Fibroblast of pulmonary artery (primary cell): Measurements from ENCODE around the gene ETFA.

ENCODE experiments used
- DNase-seq: peaks from one replicate; pipeline ENCODE4 v3.0.0-alpha.2; 2010; ENCODE audit warnings: low read depth
- H3K4me3 ChIP-seq: replicated peaks from 2 replicates; pipeline ENCODE4 v1.5.1; 2011; ENCODE audit warnings: low read depth, mild to moderate bottlenecking, control low read depth, low read length, moderate library complexity
- TF ChIP-seq, protein P1 (sequence below): IDR thresholded peaks from 2 replicates; pipeline ENCODE4 v1.5.1; 2011; ENCODE audit warnings: mild to moderate bottlenecking, control low read depth, low read length, inconsistent platforms; ENCODE audit errors: missing control alignments

The ETFA gene

DNA sequence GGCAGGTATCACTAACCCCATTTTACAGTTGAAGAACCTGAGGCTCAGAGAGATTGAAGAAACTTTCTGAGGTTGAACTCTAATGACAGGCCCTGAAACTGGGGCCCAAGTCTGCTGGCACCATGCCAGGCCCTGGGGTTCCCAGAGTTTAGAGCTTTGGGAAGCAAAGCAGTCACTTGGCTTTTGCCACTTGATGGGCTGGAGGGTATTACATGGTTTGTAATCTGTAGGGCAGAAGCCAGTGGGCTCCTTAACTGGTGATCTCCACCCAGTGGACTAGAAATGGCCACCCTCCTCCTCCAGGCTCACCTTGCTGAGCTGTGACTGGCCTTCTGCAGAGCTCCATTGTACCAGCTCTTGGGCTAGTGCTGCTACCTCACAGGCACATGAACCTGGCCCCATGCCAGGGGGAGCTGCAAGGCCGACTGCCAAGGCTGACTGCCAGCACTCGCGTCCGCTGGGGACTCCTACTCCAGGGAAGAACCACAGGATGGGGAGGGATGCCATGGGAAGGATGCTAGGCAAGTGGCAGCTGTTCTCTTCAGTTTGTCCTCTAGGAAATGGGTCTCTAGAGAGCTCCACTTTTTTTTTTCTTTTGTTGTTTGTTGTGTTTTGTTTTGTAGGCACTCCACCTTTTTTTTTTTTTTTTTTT lies 104.8 kb downstream of the ETFA start:
- no peak overlapping the region for H3K4me3 ChIP-seq
- TF ChIP-seq, protein P1, sequence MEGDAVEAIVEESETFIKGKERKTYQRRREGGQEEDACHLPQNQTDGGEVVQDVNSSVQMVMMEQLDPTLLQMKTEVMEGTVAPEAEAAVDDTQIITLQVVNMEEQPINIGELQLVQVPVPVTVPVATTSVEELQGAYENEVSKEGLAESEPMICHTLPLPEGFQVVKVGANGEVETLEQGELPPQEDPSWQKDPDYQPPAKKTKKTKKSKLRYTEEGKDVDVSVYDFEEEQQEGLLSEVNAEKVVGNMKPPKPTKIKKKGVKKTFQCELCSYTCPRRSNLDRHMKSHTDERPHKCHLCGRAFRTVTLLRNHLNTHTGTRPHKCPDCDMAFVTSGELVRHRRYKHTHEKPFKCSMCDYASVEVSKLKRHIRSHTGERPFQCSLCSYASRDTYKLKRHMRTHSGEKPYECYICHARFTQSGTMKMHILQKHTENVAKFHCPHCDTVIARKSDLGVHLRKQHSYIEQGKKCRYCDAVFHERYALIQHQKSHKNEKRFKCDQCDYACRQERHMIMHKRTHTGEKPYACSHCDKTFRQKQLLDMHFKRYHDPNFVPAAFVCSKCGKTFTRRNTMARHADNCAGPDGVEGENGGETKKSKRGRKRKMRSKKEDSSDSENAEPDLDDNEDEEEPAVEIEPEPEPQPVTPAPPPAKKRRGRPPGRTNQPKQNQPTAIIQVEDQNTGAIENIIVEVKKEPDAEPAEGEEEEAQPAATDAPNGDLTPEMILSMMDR = no peak

DNA sequence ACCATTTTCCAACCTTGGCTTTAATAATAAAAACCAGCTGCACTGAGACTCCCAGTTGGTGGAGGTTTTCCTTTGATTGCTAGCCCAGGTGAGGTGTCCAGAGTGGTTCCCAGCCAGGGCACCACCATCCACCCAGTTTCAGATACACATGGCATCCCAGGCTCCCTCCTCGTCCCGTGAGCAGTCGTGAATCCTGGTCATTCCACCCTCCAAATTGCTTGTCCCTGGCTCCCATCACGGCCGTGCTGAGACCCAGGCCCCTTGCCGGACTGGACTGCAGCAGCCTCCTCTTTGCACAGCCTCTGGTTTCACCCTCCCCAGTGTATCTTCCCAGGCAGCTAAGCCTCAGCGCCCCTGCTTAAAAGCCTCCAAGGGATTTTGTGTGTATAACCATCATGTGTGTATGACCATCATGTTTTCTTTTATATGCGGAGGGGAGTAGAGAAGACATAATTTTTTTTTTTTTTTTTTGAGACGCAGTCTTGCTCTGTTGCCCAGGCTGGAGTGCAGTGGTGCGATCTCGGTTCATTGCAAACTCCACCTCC lies 106.3 kb downstream of the ETFA start:
- DNase-seq = no peak
- TF ChIP-seq, protein P1 = no peak

More for the DNA sequence above, 104.8 kb downstream of the ETFA start:
- DNase-seq = peak; percentile 83

DNA sequence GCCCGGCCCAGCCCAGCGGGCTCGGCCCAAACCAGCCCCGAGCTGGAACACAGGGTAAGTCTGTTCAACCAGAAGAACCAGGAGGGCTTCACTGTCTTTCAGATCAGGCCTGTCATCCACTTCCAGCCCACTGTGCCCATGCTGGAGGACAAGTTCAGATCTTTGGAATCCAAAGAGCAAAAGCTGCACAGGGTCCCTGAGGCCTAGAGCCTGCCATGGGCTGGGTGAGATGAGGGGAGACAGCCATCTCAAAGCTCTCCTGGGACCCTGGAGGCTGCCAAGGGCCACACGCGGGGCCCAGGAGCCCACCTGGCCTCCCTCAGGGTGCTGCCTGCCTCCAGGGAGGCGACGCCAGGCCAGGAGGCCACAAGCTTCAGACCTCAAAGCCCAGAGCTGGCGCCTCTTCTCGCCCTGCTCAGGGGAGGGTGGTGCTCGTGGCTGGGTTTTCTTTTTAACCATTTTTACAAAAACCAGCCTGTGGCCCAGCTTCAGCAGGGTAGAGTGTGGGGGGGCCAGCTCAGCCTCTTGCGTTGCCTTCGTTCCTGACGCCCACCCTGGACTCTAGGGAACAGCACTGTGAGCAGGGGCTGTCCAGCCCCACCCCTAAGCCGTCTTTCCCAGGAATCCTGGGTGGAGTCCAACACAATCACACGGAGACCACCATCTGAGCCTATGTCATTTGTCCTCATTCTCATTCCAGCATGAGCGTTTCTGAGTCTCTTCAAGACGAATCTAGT lies 107.0 kb downstream of the ETFA start:
- no peak for DNase-seq
- no peak overlapping the region for H3K4me3 ChIP-seq
- TF ChIP-seq, protein P1 = no peak

More for the DNA sequence above, 106.3 kb downstream of the ETFA start:
- H3K4me3 ChIP-seq = no peak overlapping the region

DNA sequence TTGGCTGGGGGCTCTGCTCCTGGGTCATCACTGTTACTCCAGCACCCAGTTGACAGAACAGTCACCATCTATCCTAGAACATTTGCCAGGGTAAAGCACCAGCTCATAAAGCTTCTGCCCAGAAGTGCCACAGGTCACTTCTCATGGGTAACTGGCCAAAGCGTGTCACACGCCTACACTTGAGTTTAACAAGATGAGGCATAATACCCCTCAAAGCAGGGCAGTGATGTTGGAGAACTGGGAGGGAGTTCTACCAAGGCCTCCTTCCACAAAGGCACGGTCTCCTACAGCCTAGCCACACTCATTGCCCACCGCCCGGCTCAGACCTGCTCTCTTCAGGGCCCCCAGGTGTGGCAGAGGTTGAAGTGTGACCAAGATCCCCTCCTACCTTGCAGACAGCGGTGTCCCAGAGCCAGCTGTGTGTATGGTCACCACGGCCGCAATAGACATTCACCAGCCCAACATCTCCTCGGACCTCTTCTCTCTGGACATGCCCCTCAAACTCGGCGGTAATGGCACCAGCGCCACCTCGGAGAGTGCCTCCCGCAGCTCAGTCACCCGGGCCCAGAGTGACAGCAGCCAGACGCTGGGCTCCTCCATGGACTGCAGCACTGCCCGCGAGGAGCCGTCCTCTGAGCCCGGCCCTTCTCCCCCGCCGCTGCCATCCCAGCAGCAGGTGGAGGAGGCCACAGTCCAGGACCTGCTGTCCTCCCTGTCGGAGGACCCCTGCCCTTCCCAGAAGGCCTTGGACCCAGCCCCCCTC lies 107.7 kb downstream of the ETFA start:
- H3K4me3 ChIP-seq = no peak overlapping the region
- no peak for DNase-seq
- TF ChIP-seq, protein P1 = no peak

DNA sequence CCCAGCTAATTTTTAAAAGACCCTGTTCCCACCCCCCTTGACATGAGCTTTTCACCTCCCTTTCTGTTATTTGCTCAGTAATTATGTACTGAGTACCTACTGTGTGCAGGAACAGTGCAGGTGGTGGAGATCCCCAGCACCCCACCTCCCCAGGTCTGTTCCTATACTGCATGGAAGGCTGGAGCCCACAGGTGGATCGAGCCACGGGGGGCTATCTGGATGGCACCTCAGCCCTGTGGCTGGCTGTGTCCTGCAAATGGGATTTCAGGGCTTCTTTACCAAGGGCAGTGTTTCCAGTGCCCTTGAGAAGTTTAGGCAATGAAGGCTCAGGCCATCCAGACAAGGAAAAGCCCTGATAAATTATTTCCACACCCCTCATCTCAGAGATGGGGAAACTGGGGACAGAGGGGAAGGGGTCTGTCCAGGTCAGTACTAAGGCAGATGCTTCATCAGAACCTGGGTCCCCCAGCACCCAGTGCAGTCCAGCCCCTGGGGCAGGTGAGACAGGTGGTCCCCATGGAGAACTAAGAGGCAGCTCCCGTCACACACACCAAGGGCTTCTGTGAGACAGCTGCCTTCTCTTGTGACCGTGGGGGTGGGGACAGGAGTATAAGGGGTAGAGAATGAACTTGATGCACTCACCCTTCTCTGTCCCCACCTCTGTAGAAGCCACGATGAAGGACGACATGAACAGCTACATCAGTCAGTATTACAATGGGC lies 109.6 kb downstream of the ETFA start:
- TF ChIP-seq, protein P1 = no peak
- H3K4me3 ChIP-seq = no peak overlapping the region
- DNase-seq = no peak

DNA sequence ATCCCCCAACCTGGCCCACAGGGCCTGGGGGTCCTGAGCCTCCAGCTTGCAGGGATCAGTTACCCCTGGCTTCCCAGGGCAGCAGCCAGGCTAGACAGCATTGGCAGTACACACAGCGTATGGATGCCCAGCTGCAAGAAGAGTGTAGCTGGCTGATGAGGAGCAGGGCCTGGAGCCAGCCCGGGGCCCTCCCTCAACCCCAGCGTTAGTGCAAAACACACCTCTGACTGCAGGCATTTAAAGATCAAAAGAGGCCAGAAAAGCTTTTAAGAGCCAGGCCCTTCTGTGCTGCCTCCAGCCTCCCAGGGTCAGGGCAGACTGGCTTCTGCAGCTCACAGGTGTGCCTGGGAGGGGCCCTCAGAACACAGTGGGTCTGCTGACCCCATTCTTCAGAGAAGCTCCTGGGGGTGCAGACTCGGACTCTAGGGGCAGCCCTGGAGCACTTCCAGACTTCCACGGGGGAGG lies 110.6 kb downstream of the ETFA start:
- no peak overlapping the region for H3K4me3 ChIP-seq
- TF ChIP-seq, protein P1 = no peak
- no peak for DNase-seq
